Adrenal gland (tissue), 12 donors: Measurements from ENCODE around the gene PNPO. TPM values are rescaled to one million over a fixed set of nuclear protein-coding genes. Genes with fewer than 3 reads are reported as not detected.

Experiments
- DNase-seq, 7 donors: peaks; one replicate each; pipeline ENCODE4 v3.0.0-alpha.2; 2019 to 2020
- H3K27ac ChIP-seq, 5 donors: fragments of 200-600 bp; sonication (generic) in 4 of 5; 1 replicate in 3 of 5; 2 replicates in 2 of 5; pipeline versions ENCODE4 v1.5.1 to v1.8.0; 2016 to 2020; ENCODE audit warnings: mild to moderate bottlenecking in 1 of 5
- H3K27me3 ChIP-seq: fragments of 200-600 bp; 2 replicates; pipeline ENCODE4 v1.8.0; 2021
- H3K36me3 ChIP-seq, 2 donors: fragments of 200-600 bp; replicated peaks in 1 of 2; 1 replicate in 1 of 2; 2 replicates in 1 of 2; pipeline versions ENCODE4 v1.5.1 to v1.8.0; 2018 to 2022
- H3K4me1 ChIP-seq, 2 donors: fragments of 200-600 bp; replicated peaks in 1 of 2; 1 replicate in 1 of 2; 2 replicates in 1 of 2; pipeline versions ENCODE4 v1.5.1 to v1.8.0; 2018 to 2021
- H3K4me3 ChIP-seq, 4 donors: fragments of 200-600 bp; sonication (generic) in 3 of 4; one replicate each; pipeline ENCODE4 v1.5.1; 2016 to 2018
- H3K9me3 ChIP-seq, 3 donors: fragments of 200-600 bp; sonication (generic) in 1 of 3; replicated peaks in 1 of 3; 1 replicate in 2 of 3; 2 replicates in 1 of 3; pipeline versions ENCODE4 v1.5.1 to v1.8.0; 2016 to 2021
- CTCF ChIP-seq, 6 experiments: fragments of 450-650 bp in 4 of 6; fragments of 200-600 bp in 2 of 6; sonication (generic) in 1 of 6; IDR thresholded peaks; 1 replicate in 5 of 6; 2 replicates in 1 of 6; pipeline versions ENCODE4 v1.5.1 to v1.8.0; 2016 to 2021; ENCODE audit warnings: antibody characterized with exemption in 6 of 6, mild to moderate bottlenecking in 2 of 6, moderate library complexity in 1 of 6
- POLR2A ChIP-seq, 2 donors: fragments of 450-650 bp; IDR thresholded peaks; one replicate each; pipeline ENCODE4 v1.6.1; 2017; ENCODE audit warnings: antibody characterized with exemption in 2 of 2, mild to moderate bottlenecking in 2 of 2, moderate library complexity in 1 of 2
- WGBS, 4 donors: extraction: QIAGEN DNeasy Blood & Tissue Kit in 2 of 4; methylation state at CpG; one replicate each; pipeline versions ENCODE4 v1.1.5 to v1.1.7; 2013 to 2017; 5-methylcytosine and 5-hydroxymethylcytosine counted together
- intact Hi-C, 2 donors: fragments of 100-400 bp; cut with DNase I; formaldehyde crosslinking; loops; one replicate each; pipeline versions ENCODE4 v1.14.1 to v1.15.0; 2022 to 2023
- polyA plus RNA-seq, 3 donors: library from polyadenylated mRNA; stranded (reverse); fragments of 200-250 nt in 2 of 3; fragments of 350-450 nt in 1 of 3; fragmentation: Illumina TruSeq in 1 of 3; extraction: RNeasy Lipid Tissue Mini Kit (QIAGEN cat#74804) in 1 of 3; gene quantifications; one replicate each; pipeline ENCODE4 v1.2.3, GENCODE V29; 2013 to 2014
- total RNA-seq, 9 donors: library from RNA; depleted of rRNA in 4 of 9; stranded (reverse); fragments of >200 nt in 4 of 9; fragments of 120-200 nt in 1 of 9; fragmentation: NEBNext Ultra II Directional in 1 of 9; extraction: Animal tissue kit (Norgen Biotek cat#: 25700) in 1 of 9; gene quantifications; one replicate each; pipeline versions ENCODE4 v1.1.0 to v1.2.4, GENCODE V29; 2013 to 2023
- donor health status: healthy with polysubstance abuse.
- donor health status: Bipolar disorder and iron deficiency.
- donor health status: DM: yes; HTN: yes; CAD: no.
- donor health status: DM: no; HTN: no; CAD: no.
- donor health status: DM: no; HTN: no; CAD: no.
- donor health status: DM: yes; HTN: yes; CAD: no.

Gene PNPO
- total and polyA plus RNA-seq, 12 donors = 19.7 to 91.5 (median 52.4) TPM

- Histone ChIP-seq H3K4me3 (no peak overlapping the region), H3K27ac (peak overlapping the region in 4 of 5 donors; percentile 14 to 82 (median 64)), H3K9me3 (no peaks in the 10 kb centered on the region), H3K36me3 (peaks cover 0 to 14% of the 10 kb centered on the region in 2 donors), H3K4me1 (peaks cover 31 to 60% of the 10 kb centered on the region in 2 donors), H3K27me3 (no peaks in the 10 kb centered on the region)
- intact Hi-C loops = no loop called here
- TF ChIP-seq POLR2A (IDR thresholded peaks at IDR 0.05) = no peak
- peak; percentile 61 to 77 (median 71) for TF ChIP-seq CTCF (IDR thresholded peaks at IDR 0.05)
- WGBS, 4 donors = 18 to 26% (median 20%) methylated on average over 2 of the region's 2 CpGs
- DNase-seq = peak; percentile 81 to 96 (median 88)
These were observed 5.6 kb downstream of the PNPO start for GRCh38 chr17:47946929-47947397.

- intact Hi-C loops = no loop called here
- Histone ChIP-seq H3K9me3 (no peaks in the 10 kb centered on the region), H3K4me3 (peak overlapping the region in 1 of 4 donors; percentile 39), H3K36me3 (peaks cover 0 to 14% of the 10 kb centered on the region in 2 donors), H3K27ac (peak overlapping the region; percentile 15 to 90 (median 70)), H3K4me1 (peaks cover 25 to 46% of the 10 kb centered on the region in 2 donors), H3K27me3 (no peaks in the 10 kb centered on the region)
- TF ChIP-seq POLR2A (IDR thresholded peaks at IDR 0.05) (peak in 1 of 2 donors; percentile 28), CTCF (IDR thresholded peaks at IDR 0.05) (no peak)
- WGBS, 4 donors = 21 to 33% (median 26%) methylated on average over 5 of the region's 5 CpGs
- peak; percentile 51 to 87 (median 77) for DNase-seq
These were observed 7.4 kb downstream of the PNPO start for GRCh38 chr17:47948706-47949196.

- H3K27ac ChIP-seq = peak overlapping the region; percentile 15 to 90 (median 70)
These were observed 7.9 kb downstream of the PNPO start for GRCh38 chr17:47949197-47949759.

More at GRCh38 chr17:47949197-47949759, 7.9 kb downstream of the PNPO start:
- 4% methylated on average over 17 to 22 of the region's 22 CpGs for WGBS, 4 donors
- Histone ChIP-seq H3K9me3 (no peaks in the 10 kb centered on the region), H3K36me3 (peaks cover 0 to 14% of the 10 kb centered on the region in 2 donors), H3K4me3 (peak overlapping the region in 1 of 4 donors; percentile 39), H3K4me1 (peaks cover 25 to 46% of the 10 kb centered on the region in 2 donors), H3K27me3 (no peaks in the 10 kb centered on the region)
- DNase-seq = peak; percentile 90 to 95 (median 93)
- intact Hi-C loops = no loop called here
- TF ChIP-seq CTCF (IDR thresholded peaks at IDR 0.05) = peak; percentile 87 to 93 (median 90)
- TF ChIP-seq POLR2A (IDR thresholded peaks at IDR 0.05) = no peak
